Bone marrow (tissue), 2 donors: ENCODE data around the gene SASS6.

ENCODE experiments used
- DNase-seq, 2 donors: peaks; one replicate each; lab custom pipeline; 2025; lab: John Stamatoyannopoulos, UW

SASS6 gene, protein sequence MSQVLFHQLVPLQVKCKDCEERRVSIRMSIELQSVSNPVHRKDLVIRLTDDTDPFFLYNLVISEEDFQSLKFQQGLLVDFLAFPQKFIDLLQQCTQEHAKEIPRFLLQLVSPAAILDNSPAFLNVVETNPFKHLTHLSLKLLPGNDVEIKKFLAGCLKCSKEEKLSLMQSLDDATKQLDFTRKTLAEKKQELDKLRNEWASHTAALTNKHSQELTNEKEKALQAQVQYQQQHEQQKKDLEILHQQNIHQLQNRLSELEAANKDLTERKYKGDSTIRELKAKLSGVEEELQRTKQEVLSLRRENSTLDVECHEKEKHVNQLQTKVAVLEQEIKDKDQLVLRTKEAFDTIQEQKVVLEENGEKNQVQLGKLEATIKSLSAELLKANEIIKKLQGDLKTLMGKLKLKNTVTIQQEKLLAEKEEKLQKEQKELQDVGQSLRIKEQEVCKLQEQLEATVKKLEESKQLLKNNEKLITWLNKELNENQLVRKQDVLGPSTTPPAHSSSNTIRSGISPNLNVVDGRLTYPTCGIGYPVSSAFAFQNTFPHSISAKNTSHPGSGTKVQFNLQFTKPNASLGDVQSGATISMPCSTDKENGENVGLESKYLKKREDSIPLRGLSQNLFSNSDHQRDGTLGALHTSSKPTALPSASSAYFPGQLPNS

DNA sequence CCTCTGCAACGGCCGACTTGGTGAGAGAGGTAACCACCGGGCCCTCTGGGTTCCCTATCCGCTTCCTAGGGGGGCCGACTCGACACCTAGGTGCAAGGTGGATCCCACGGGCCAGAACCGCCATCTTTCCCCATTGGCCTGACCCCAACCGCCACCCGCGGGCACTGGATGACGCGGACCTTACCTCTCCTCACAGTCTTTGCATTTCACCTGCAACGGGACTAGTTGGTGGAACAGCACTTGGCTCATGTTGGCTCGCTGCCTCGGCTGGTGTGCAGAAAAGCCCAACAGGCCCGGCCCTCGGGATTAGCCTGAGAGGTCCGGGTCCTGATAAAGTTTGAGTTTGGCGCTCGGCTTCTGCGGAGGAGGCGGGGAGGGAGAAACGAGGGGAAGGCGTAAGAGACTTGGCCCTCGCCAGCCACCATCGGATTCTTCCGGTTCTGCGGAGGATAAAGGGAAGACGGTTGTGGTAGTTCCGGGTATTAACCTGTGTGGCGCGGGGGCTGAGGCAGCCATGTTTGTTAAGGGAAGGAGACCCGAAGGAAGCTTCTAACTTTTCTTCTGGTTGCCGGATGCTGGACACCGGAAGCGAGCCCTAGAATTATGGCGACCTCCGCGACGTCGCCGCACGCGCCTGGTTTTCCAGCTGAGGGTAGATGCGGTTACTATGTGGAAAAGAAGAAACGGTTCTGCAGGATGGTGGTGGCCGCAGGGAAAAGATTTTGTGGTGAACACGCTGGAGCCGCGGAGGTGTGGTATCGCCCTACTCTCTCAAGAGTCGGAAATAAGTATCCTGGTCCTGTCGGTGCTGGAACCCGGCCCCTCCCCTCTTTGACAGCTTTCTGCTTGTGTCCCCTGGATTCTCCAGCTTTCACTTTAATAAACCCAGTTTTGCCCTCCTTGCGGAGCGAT, at the start of gene SASS6, which contains the start of gene TRMT13:
Gene SASS6 (minus strand): TSS at position 365 of the 912 bp plus-strand sequence. CDS start 116 bp downstream, at position 249.
Gene TRMT13 (plus strand): TSS at position 598 of the 912 bp plus-strand sequence. CDS start 6 bp downstream, at position 604.
- peak; percentile 71 to 95 for DNase-seq

DNA sequence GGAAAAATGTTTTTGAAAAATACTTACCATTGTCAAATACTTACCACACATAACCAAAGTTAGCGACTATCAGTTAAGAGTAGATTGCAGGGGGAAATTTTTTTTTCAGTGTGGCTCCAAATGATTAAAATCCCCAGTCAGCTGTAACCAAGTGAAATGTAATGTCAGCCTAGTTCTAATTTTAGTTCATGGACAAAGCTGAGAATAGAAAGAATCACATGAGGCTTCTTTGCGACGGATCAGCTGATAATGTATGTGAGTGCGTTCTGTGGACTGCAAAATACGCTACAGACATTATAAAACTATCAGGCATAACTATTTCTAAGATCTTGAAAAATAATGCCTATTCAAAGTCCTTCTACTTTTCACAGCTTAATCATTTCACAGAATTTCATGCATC, 45.4 kb upstream of the SASS6 start, which contains the start of gene LRRC39:
Gene LRRC39 (minus strand): TSS at position 166 of the 400 bp plus-strand sequence. CDS start 9,740 bp downstream, outside the sequence.
- no peak for DNase-seq

DNA sequence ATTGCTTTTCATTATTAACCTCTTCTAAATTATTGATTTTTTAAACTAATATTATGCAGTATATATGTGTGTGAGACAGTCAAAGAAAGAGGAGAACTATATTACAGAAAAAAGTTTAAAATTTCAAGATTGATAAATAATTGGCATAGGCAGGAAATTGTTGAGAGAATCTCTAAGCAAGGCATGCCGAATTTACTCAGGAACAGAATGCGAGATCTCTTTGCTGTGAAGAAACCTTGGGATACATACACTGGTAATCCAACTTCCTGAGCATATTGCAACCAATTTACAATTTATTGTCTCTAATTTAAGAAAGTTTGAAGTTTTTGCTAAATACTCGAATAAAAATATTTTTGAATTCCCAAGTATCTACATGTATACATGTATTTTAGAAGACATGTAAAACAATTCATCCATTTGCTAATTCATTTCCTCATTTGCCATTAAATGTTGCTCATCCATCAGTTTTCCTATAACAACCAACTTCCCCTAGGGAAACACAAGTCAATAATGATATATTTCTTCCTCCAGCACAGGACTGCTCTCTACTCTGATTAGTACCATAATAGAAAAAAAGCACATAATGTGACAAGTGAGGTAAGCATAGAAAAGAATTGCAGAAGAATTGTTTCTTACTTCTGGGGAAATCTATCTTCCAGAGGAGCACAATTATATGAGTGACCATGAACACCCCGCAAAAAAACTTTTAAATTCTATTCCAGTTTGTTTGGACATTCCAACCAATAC, 44.7 kb upstream of the SASS6 start:
- no peak for DNase-seq

DNA sequence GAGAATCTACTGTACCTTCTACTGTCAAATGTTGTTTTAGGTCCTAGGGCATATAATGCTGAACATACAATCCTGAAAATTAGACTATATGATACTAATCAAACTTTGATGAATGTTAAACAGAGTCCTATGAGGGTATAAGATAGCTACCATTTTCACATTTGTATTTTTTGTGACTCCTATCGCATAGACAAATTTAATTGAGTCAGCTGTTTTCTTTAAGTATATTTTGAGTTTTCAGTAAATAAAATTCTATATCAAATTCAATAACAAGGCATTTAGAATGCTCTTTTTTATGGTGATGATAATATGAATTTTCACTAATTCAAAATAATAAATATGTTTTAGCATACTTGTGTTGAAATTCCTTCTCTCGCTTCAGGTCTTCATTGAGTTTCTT, 35.3 kb upstream of the SASS6 start:
- DNase-seq = no peak

DNA sequence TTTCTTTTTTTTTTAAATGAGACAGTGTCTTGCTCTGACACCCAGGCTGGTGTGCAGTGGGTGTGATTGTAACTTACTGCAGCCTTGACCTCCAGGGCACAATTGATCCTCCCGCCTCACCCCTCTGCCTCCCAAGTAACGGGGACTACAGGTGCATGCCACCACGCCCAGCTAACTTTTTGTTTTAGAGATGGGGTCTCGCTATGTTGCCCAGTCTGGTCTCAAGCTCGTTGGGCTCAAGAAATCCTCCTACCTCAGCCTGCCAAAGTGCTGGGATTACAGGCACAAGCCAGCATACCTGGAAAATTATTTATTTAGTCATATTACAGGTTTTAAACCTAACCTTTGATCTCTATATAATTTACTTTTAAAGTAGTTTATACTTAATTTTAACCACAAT, 32.0 kb upstream of the SASS6 start:
- no peak for DNase-seq

DNA sequence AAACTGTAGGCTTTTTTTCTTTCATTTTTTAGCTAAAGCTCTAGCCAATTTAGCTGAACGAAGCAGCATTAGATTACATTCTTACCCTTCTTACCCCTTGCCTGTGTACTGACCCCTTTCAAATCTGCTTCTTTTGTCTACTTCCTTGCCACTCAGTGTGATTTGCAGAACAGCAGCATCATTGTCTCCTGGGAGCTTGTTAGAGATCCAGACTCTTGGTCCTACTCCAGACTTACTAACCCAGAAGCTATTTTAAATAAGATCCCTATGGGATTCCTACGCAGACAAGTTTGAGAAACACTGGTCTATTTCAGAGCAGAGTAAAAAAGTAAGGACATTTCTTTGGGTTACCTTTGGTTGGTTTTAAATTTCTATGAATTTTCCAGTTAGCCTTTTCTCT, 31.5 kb upstream of the SASS6 start:
- DNase-seq = no peak

DNA sequence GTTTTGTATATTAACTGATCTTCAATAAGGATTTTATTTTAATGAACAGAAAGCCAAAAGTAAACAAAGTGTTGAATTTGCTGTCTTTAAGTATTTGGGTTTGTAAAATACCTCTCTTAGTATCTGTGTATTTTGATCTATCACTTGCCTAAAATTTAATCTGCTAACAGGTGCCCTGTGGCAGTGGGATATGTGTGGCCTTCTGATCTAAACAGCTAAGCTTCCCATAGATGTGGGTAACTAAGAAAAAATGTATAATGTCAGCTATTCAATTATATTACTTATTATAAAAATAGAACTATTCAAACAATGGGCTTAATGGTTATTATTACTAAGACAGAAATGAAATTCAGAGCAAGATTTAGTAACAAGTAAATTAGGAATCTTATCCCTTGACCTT, 30.2 kb upstream of the SASS6 start:
- no peak for DNase-seq

DNA sequence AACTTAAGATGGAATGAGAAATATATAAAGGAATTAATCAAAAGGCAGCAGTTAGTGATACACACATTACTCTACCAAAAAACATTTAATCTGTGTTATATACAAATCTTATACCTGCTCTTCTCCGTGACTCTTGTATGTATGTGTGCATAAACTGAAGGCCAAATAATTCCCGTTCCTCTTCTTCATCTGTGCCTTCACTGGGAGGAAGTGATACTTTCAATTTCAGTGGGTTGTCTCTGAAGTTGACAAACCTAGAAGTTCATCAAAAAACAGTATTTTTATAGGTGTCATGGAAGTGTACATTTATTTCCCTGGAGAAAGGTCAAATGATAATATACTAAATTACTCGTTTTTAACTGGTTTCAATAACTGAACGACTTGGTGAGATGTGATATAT, 19.5 kb upstream of the SASS6 start:
- peak in 1 of 2 donors; percentile 8 for DNase-seq

DNA sequence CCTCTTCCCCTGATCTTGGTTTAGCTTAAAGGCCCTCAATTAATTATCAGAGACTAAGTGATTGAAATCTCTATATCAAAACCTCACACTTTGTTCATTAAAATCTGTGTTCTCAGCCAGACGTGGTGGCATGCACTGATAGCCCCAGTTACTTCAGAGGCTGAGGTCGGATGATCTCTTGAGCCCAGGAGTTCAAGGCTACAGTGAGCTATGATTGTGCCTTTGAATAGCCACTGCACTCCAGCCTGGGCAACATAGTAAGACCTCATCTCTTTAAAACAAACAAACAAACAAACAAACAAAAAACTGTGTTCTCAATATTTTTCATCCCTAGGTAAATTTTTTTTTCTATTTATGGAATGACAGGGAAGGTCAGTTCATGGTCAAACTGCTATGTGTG, 18.9 kb upstream of the SASS6 start:
- DNase-seq = no peak

DNA sequence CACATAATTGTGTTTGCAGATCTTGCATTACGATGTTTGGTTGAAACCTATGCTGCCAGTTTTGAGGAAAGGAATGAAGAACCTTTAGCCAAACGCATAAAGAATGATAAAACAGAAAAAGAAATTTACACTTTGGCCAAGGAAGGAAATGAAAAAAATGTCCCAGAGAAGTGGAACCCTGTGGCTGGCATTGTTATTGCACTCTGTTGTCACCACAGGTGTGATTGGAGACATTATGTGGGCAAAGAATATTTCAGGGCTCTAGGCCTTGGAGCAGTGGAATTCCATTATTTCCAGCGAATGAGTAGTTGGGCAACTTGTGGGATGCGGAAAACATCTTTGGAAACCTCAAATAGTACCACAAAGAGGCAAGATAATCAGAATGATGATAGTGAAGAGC, 15.1 kb upstream of the SASS6 start:
- DNase-seq = no peak

DNA sequence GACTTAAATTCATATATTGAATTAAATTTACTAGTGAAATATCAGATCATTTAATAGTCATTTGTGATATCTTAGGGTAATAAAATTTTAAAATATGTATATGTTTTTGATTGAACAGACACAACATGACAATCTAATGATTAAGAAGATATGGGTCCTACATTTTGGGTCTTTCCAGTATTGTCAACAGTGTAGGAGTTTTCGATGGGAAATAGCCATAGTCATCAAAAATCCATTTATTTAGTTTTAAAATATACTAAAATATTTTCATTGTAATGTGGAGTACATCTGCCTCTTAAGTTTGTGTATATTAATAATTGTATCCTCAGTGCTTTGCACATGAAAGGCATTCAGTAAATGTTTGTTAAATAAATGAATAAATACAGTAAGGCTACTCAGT, 14.2 kb upstream of the SASS6 start:
- DNase-seq = no peak

DNA sequence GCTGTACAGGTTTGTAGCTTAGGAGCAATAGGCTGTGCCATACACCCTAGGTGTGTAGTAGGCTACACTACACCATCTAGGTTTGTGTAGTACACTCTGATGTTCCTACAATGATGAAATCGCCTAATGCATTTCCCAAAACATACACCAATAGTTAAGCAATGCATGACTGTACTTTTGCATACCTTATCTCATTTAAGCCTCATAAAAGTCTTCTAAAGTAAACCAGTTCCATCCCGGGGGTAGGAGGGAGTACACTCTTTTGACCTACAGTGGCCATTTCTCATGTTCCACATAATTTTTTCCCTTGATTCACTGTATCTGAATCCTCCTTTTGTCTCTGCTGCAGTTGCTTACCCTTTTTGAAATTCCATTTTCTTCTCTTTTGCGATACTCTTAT, 12.4 kb upstream of the SASS6 start:
- DNase-seq = no peak

DNA sequence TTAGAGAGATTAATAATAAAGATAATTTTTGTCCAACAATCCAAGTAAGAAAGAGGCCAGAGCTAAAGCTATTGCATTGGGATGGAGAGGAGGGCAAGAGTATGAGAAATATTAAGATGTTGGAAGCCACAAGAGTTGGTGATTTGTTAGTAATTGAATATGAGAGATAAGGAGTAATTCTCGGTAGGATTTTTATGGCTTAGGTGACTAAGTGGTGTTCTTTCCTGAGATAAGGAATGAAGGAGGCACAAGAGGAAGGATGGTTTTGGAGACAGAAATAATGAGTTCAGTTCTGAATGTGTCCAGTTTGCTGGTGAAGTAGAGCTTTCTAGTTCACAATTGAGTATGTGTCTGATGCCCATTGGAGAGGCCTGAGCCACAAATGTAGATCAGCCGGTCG, 9.6 kb upstream of the SASS6 start:
- DNase-seq = no peak

DNA sequence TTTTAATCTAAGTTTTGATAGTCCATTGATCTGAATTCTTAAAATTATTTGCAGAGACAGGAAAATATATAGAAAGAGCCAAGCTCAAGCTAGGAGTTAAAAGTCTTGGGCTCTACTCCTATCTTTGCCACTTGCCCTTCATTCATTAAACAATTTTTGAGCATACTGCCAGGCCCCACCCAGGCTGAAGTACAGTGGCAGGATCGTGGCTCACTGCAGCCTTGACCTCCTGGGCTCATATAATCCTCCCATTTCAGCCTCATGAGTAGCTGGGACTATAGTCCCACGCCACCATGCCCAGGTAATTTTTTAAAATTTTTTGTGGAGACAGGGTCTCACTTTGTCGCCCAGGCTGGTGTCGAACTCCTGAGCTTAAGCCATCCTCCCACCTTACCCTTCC, 8.5 kb upstream of the SASS6 start:
- DNase-seq = no peak

DNA sequence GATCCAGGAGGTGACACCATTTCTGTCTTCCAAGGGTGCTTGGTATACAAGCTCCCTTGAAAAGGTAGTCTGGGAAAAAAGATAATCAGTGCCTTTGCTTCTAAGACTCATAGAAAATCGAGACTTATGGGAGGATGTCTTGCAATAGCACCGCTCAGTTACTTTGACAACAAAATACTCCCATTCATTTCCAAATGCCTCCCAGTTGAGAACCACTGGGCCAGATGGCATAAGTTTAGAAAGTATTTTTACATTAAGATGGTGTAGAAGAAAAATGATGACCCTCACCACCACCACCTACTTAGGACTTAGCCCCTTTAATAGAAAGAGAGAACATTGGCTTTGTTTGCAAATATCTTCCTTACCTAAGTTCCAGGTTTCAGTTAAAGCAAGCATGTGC, 4.9 kb upstream of the SASS6 start:
- DNase-seq = no peak

DNA sequence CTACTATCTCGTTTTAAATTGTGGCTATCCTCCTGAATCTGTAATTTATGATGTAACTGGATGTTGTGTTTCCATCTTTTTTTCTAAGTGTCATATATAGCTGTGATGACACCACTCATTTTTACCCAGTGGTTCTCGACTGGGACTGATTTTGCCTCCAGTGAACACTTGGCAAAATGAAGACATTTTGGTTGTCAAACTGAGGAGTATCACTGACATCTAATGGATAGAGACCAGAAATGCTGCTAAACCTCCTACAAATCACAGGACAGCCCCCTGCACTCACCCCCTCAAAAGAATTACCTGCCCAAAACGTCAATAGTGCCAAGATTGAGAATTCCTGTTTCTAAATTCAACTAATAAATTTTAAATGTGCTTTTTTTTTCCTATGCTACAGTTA, 2.1 kb upstream of the SASS6 start:
- no peak for DNase-seq

DNA sequence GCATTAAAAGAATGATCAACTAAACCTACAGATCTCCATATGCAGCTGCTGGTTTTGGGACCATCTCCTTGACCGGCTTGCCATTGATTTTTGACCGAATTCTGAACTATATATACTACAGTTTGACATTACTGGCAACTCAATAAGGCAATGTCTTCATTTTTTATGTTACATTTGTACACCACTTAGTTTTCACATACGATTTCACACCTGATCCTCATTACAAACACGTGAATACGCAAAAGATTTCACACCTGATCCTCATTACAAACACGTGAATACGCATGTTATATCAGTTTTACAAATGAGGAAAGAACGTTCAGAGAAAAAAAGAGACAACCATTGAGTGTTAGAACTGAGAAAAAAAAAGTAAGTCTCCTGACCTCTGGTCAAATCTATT, 1.1 kb downstream of the SASS6 start:
- no peak for DNase-seq

DNA sequence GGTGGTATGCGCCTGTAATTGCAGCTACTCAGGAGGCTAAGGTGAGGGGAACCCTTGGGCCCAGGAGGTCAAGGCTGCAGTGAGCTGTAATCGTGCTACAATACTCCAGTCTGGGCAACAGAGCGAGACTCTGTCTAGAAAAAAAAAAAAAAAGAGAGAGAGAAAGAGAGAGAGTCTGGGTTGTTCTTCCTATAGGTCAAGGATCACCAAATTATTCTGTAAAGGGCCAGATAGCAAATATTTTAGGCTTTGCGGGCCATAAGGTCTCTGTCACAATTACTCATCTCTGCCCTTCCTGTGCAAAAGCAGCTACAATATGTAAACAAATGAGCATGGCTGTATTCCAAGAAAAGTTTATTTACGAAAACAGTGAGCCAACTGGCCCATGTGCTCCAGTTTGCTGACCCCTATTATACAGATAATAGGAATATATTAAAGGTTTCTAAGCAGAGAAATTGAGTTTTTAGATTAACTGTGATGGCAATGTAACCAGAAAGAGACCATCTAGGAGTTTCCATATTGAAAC, 2.1 kb downstream of the SASS6 start:
- DNase-seq = no peak

DNA sequence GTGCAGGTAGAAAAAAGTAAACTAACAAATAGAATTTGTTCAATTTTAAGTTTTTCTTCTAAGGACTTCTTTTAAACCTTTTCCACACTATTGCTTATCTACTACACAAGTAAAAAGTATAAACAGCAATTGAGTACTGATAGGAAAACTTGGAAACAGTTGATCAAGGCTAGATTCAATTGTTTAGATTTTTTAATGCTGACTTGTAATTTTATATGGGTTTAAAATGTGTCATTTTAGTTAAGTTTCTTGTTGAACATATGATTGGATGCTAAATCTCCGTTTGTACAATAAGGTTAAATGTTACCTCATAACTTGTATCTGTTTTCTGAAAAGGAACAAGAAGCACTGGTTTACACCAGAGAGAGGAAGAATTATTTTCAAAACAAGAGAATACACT, 5.5 kb downstream of the SASS6 start:
- DNase-seq = no peak

DNA sequence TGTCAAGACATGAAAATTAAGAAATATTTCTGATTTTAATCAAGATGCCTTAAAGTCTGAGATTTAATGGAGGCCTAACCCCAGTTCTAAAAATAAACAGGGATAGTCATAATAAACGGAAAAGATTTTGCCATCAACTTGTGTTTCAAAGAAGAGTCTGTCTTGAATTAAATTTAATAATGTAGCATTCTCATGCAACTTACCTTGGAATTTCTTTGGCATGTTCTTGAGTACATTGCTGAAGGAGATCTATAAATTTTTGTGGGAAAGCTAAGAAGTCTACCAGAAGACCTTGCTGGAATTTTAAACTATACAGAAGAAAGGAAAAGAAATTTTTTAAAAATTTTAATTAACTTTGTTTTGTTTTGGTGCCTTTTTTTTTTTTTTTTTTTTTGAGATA, 10.6 kb downstream of the SASS6 start:
- no peak for DNase-seq

DNA sequence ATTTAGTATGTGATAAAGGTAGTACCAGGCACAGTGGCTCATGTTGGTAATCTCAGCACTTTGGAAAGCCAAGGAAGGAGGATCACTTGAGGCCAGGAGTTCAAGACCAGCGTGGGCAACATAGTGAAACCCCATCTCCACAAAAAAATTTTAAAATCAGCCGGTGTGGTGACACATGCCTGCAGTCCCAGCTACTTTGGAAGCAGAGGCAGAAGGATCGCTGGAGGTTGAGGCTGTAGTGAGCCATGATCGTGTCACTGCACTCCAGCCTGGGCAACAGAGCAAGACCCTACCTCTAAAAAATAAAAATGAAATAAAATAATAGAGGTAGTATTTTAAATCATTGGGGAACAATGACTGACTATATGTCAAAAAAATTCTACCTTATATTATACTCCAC, 17.2 kb downstream of the SASS6 start:
- no peak for DNase-seq
